ENCODE data around the gene TNS1. TPM values are rescaled to one million over a fixed set of nuclear protein-coding genes. Genes with fewer than 3 reads are reported as not detected.

TNS1 gene
- total RNA-seq, 1 experiment from 2014 or later = 2.6 TPM

DNA sequence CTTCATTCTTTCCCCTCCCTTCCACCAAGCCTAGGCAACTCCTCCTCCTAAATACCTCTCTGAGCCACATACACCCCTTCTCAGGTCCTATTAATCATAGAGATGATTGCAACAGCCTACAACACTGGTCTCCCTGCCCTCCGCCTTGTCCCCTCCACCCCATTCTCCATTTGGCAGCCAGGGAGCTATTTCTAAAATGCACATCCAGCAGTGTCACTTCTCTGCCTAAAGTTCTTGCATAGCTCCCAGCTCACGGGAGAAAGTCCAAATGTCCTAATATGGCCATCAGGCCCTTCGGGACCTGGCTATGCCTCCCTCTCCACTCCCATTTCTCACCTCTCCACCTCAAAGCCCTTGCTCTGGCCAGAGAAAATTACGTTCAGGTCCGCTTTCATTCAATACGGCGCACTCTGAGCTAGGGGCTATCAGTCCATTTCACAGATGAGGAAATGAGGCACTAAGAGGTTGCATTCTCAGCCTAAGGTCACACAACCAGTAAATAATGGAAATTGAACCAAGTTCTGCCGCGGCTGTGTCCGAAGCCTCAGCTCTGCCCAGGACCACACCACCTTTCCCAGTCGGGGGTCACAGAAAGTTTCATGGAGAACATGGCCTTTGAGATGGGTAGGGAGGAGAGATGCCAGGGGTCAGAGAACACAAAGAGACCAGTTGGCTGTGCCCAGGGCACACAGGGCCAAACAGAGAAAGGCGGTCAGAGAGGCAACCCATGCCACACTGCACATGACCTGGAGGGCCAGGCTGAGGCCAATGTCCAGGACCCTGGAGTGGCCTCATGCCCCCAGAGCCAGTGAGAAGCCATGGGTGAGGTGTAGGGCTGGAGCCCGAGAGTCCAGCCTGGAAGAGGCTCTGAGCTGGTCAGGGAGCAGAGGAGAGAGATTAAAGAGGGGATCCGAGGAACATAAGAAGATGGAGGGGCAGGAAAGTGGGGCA, 72.8 kb downstream of the TNS1 start:
- DNase-seq (ENCODE audit: low read depth) = no peak

DNA sequence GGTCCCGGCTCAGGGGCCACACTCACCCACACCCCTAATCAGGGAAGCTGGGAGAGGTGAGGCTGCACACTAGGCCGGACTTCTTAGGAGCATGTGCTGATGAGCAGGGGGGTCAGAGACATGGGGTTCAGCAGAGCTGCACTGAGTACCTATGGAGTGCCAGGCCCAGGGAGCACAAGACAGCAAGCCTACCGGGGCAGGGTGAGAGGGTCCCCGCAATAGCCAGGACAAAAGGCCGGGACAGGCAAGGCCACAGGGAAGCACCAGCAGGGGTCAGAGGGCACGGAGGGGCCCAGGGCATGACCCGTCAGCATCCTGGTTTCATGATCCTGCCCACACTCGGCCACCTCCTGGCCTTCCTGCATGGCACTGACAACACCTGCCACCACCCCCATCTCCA, 73.5 kb downstream of the TNS1 start:
- DNase-seq (ENCODE audit: low read depth) = no peak

DNA sequence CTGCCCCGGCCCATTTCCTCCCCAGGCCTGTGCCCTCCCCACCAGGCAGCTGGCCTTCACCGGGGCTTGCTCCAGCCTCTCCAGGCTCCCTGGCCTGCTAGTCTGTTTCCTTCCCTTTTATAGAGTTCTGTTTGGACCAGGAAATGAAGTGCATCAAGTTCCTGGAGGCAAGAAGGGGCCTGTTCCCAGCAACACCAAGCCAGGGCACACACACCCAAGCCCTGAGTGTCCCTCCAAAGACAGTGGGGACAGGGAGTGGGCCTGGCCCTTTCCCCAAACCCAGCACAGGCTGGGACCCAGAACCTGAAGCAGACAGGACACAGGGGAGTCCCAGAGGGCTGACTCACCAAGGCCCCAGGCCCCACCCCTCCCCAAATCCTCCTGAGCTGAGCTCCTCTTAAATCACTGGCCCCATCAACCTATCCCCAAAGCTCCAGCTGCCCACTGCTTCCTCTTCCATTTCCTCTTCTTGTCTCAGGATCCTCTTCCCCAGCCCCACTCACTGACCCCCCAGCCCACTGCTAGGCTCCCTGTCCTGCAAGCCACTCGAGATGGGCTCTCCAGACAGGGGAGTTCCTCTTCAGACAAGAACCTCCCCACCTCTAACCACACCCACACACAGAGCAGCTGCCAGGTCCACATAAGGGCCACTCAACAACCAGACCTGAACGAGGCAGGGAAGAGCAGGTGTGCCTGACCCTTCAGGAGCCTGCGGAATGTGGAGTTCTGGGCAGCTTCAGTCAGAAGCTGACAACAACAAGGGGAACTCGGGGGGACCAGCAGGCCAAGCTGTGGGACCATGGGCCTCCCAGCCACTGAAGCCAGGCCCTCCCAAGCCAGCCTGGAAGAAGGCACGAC, 74.2 kb downstream of the TNS1 start:
- DNase-seq (ENCODE audit: low read depth) = peak; percentile 21

GRCh38 chr2:217927601-217928323, 75.0 kb downstream of the TNS1 start:
- no peak for DNase-seq (ENCODE audit: low read depth)

DNA sequence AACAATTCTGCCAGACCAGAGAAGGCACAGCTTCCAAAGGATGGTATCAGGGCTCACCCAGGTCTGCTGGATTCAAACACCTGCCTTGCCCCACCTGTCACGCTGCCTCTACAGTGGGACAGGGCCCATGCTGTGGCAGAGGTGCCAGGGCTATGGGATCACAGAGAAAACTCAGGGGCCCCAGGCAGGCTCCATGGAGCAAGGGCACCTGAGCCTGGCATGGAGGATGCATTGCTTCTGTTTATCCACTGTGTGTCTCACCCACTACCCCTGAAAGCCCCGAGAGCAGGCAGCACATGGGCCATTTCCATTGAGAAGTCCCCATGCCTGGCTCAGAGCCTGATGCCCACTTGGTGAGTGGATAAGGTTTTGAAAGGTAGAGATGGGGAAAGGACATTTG, 76.0 kb downstream of the TNS1 start:
- no peak for DNase-seq (ENCODE audit: low read depth)

DNA sequence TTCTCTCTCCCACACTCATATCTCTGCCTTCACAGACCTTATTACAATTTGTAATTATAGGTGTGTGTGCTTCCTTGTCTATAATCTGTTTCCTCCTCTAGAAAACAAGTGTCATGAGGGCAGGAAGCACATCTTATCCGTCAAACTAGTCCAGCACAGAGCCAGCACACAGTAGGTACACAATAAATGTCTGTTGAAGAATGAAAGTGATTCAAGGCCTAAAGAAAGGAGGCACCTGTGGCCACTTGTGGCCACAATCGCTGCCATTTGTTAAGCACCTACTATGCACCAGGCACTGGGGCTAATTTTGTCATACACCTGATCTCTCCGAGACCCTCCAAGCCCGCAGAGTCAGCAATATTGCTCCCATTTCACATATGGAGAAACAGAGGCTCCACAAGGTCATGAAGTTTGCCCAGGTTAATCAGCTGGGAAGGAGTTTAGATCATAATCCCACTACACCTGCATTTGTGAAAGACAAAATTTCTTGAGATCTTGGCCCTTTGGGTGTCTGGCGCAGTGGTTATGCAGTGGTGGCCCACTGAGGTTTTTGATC, 78.4 kb downstream of the TNS1 start:
- DNase-seq (ENCODE audit: low read depth) = no peak

DNA sequence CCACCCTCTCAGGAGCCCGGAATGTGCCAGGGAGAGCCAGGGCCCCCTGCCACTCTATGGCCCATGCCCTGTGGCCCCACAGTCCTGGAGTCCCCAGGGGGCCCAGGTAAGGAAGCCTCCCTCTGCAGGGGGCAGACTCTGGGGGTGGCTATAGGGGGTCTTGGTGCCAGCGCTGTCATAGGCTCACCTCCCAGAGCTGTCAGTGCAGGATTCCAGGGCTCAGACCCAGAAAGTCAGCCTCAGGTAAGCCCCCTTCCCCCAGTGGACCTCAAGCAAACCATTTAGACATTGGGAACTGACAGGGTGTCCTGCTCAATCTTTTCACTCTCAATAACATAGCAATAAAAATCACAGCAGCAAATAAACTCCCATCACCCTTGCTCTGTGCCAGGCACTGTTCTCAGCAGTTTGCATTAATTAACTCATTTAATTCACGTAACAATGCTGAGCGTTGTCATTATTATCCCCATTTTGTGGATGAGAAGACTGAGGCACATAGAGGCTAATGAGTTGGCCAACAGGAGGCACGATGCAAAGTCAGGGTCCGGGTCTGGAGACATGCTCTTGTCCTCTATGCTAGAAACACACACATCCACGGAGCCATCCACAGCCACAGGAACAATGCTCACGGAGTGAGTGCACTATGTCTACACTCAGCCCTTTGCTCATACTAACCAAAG, 79.6 kb downstream of the TNS1 start:
- DNase-seq (ENCODE audit: low read depth) = no peak

GRCh38 chr2:217922101-217923006, 80.4 kb downstream of the TNS1 start:
- DNase-seq (ENCODE audit: low read depth) = no peak

DNA sequence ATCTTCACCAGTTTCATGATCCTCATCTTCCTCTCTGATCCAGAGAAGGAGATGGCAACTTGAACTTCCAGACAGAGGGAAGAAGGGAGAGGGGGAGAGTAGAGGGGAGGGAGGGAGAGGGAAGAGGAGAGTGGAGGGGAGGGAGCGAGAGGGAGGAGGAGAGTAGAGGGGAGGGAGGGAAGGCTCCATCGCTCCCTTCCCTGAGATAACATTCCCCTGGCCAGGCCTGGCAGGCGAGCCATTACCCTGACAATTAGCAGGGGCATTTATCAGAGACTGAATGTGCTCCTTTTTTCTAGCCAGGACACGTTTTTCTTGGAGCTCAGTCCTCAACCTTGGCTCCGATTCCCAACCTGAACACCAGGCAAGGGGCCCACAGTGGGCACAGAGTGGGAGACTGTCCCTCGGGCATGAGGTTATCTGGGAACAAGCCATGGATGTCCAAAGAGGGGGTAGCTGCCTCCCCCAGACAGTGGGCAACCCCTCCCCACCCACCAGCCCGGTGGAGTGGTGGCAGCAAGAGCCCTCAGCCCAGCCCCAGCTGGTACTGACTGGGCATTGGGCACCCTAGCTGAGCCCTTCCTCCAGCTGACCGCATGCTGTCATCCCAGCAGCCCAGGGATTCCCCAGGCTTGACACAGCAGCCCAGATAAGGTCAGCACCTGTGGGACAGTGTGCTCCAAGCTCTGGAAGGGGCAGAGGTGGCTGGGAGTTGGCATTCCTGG, 81.8 kb downstream of the TNS1 start:
- DNase-seq (ENCODE audit: low read depth) = no peak

DNA sequence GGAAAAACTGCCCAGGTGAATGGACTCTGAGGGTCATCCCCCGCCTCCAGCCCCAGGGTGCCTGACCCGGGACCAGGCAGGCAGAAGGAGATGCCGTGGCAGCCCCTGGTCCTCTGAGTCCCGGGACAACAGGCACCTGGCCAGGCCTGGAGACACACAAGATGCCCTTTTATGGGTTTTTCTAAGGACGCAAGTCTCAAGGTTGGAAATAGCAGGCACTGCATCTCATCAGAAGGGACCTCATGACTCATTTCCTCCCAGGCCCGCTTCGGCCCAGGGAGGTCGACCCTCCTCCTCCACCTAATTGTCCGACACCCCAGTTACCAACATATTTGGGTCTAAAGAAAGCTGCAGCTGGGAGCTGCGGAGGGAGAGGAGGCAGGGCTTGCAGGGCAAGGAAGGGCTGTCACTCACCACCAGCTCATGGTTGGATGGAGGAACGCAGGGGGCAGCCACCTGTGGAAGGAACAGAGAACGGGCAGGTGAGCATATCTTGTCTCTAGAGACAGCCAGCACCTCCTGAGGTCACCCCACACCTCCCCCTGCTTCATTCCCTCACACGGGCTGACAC, 82.9 kb downstream of the TNS1 start:
- DNase-seq (ENCODE audit: low read depth) = peak; percentile 76

- no peak for DNase-seq (ENCODE audit: low read depth)
Measured at GRCh38 chr2:217919204-217919603, 83.6 kb downstream of the TNS1 start.

DNA sequence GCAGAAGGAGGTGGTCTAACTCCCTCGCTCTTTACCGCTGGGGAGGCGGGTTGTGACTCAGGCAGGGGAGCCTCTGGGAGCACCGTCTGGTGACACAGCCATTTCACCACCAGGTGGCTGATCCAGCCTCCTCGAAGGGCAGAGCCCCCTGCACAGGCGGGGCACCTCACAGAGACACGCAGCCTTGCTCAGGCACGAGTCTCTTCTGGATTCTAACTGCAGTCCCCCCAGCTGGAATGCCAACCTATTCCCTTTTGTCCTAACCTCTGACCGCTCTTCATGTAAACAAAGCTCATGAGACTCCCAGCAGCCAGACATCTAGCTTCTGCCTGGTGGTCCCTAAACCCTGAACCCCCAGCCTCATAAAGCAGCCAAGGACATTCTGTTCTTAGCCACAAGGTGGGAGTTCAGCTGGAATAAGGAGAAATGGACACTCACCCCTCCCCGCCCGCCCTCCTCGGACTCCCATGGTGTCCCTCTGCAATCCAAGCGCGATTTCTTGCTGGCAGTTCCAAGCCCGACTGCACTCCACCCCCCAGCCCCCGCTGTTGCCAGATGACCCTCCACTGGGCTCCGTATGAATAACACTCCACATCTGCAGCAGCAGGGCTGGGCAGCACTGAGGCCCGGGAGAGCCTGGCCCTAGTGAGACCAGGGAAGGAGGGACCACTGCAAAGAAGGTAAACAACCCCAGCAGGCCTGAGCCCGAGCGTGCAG, 84.3 kb downstream of the TNS1 start:
- DNase-seq (ENCODE audit: low read depth) = peak; percentile 59

- DNase-seq (ENCODE audit: low read depth) = no peak
Measured at GRCh38 chr2:217916504-217917254, 86.1 kb downstream of the TNS1 start.

- no peak for DNase-seq (ENCODE audit: low read depth)
Measured at GRCh38 chr2:217915706-217916105, 87.1 kb downstream of the TNS1 start.

DNA sequence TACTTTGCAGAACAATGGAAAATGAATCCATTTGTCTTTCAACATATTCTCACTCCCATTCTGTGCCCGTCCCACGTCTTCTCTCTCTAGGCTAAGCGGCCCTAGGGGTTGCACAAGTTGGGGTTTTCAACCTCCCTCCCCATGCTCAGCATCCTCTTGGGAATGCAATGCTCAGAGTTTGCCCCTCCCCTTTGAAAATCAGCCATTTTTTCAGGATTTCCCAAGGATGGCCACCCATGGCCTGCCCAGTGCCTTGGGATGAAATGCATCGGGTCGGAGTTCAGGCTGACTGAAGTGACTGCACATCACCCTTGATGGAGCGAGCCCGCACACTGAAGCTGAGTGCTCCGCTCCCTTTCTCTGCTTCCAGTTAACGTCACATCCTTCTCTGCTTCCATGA, 87.9 kb downstream of the TNS1 start:
- no peak for DNase-seq (ENCODE audit: low read depth)

GRCh38 chr2:217914078-217914477, 88.7 kb downstream of the TNS1 start:
- DNase-seq (ENCODE audit: low read depth) = no peak

DNA sequence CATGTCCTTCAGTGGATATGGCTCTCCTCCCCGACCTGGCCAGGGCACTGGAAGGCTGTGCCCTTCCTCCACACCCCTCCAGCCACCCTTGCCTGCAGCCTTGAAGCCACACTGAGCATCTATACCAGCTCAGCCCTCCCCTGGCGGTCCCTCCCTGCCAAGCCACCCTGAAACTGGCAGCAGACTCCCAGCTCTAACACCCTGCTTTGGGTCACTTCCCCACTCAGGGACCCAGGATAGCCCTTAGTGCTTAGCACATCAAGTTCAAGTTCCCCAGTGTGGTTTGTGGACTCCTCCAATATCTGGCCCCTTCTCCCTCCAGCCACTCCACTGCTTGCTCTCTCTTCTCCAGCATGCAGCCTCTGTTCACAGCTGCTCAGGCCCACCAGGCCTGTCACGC, 89.4 kb downstream of the TNS1 start:
- DNase-seq (ENCODE audit: low read depth) = no peak

Measured in Daoy (cell line).